Stimulated activated CD8-positive, alpha-beta memory T cell treated with anti-CD3 and anti-CD28 coated beads, Interleukin-4, amount 100 ng/mL, for 1 hour (primary cell): ENCODE results near the gene SLC26A8.
"Not testable (repeated sequence)": the region's sequence is repeated elsewhere in the genome, so short reads cannot be mapped to it uniquely, and the experiment has no call there.

Experiments
- DNase-seq, 2 donors: peaks; one replicate each; pipeline ENCODE4 v3.0.0-alpha.2; 2020; ENCODE audit warnings: low read depth in 2 of 2, low spot score in 1 of 2

SLC26A8 gene

DNA sequence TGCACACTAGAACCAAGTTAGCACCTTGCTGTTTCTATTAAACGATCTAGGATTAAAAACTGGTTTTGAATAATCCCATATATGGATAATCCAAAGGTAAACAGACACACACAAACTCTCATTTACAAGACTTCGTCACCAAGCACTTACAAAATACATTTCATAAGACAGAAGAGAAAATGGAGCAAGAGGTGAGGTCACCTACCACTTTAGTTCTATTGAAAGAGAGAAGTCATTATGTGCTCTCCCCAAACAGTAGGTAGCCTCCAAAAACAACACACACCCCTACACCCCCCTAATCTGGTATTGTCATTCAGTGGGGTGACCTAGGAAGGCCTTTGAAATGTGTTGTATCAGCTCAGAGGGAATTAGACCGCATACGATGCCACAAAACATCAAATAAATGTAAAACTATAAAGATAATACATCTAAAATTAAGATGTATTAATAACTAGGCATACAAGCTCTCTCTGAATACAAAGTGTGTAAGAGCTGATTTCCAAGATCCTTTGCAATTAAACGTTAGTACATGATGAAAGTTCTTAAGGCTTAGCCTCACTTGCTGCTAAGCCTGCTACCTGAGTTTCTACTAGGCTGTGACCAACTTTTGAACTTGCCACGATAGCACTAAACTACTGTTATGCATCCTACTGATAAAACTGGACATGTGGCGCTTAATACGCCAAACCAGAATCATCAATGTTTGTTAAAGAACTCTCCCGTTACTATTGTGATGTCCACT, 105.2 kb downstream of the SLC26A8 start:
- no peak for DNase-seq

DNA sequence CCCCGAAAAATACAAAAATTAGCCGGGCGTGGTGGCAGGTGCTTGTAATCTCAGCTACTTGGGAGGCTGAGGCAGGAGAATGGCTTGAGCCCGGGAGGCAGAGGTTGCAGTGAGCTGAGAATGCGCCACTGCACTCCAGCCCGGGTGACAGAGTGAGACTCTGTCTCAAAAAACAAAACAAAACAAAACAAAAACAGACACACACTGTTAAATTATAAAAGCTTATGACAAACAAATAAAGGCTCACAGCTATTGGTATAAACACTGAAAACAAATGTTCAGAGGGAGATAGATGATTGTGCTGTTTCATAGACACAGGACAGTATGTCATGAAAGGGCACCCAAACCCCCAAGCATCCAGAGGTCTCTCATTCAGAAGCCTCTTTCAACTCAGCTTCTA, 107.5 kb downstream of the SLC26A8 start:
- DNase-seq = not testable (repeated sequence)

DNA sequence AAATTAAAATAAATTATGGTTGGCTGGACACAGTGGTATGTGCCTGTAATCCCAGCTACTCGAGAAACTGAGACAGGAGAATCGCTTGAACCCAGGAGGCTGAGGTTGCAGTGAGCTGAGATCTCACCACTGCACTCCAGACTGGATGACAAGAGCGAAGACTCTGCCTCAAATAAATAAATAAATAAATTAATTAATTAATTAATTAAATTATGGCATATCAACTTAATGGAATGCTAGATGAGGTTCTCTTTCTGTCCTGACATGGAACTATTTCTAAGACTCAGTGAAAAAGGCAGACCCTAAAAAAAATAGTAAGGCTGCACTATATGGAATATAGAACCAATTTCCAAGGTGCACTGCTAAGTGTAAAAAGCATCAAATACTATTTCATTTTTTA, 108.4 kb downstream of the SLC26A8 start:
- no peak for DNase-seq

DNA sequence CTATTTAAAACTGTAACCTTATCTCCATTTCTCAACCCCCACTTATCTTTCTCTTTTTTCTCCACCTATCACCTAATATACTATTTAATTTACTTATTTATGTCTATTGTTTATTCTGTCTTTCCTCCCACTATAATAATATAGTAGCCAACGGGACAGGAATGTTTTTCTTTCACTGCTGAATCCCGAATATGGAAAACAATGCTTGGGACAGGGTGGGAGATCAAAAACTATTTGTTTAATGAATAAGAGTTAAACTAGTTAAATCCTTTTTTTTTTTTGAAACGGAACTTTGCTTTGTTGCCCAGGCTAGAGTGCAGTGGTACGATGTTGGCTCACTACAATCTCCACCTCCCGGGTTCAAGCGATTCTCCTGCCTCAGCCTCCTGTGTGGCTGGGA, 109.9 kb downstream of the SLC26A8 start:
- DNase-seq = no peak

DNA sequence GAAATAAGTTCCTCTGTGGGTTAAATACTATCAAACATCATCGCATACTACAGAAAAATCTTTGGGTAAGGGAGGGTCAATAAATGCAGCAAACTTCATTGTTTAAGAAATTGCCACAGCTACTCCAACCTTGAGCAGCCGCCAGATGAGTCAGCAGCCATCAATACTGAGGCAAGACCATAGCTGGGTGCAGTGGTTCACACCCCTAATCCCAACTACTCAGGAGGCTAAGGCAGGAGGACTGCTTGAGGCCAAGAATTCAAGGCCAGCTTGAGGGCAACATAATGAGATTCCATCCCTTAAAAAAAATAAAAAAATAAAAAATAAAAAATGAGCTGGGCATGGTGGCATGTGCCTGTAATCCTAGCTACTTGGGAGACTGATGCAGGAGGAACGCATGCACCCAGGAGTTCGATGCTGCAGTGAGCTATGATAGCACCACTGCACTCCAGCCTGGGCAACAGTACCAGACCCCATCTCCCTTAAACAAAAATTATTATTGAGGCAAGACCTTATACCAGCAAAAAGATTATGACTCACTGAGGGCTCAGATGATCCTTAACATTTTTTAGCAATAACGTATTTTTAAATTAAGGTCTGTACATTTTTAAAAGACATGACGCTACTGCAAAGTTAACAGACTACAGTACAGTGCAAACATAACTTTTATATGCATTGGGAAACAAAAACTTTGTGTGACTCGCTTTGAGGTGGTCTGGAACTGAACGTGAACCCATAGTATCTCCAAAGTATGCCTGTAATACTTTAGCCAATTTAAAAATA, 112.4 kb downstream of the SLC26A8 start:
- DNase-seq = no peak

DNA sequence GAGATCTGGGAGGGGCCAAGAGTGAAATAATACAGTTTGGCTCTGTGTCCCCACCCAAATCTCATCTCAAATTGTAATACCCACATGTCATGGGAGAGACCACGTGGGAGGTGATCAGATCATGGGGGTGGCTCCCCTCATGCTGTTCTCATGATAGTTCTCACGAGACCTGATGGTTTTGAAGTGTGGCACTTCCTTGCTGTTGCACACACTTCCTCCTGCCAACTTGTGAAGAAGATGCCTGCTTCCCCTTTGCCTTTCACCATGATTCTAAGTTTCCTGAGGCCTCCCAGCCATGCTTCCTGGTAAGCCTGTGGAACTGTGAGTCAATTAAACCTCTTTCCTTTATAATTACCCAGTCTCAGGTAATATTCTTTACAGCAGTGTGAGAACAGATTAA, 114.9 kb downstream of the SLC26A8 start:
- DNase-seq = not testable (repeated sequence)

DNA sequence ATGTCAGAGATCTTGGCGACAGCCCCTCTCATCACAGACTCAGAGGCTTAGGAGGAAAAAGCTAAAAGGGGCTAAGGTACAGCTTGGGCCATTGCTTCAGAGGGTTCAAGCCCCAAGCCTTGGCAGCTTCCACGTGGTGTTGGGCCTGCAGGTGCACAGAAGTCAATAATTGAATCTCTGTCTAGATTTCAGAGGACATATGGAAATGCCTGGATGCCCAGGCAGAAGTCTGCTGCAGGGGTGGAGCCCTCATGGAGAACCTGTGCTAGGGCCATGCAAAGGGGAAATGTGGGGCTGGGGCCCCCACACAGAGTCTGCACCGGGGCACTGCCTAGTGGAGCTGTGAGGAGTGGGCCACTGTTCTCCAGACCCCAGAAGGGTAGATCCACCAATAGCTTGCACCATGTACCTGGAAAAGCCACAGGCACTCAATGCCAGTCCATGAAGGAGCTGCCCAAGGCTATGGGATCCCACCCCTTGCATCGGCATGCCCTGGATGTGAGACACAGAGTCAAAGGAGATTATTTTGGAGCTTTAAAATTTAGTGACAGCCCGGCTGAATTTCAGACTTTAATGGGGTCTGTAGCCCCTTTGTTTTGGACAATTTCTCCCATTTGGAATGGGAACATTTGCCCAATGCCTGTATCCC, 115.6 kb downstream of the SLC26A8 start:
- DNase-seq = not testable (repeated sequence)

DNA sequence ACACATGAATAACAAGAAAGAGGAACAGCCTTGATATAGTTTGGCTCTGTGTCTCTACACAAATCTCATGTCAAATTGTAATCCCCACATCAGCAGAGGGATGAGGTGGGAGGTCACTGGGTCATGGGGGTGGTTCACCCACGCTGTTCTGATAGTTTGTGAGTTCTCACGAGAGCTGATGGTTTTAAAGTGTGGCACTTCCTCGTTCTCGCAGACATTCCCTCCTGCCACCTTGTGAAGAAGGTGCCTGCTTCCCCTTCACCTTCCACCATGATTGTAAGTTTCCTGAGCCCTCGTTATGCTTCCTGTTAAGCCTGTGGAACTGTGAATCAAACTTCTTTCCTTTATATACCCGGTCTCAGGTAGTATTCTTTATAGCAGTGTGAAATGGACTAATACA, 116.7 kb downstream of the SLC26A8 start:
- no peak for DNase-seq

DNA sequence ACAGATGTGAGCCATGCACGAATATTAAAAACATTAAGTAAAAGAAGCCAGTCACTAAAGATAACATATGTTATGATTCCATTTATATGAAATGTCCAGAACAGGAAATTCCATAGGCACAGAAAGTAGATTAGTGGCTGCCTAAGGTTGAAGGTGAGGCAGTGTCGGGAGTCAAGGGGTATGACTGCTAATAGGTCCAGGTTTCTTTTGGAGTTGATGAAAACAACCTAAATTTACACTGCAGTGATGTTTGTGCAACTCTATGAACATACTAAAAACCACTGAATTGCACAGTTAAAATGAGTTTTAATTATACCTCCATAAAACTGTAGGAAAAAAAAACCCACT, 118.0 kb downstream of the SLC26A8 start:
- no peak for DNase-seq

DNA sequence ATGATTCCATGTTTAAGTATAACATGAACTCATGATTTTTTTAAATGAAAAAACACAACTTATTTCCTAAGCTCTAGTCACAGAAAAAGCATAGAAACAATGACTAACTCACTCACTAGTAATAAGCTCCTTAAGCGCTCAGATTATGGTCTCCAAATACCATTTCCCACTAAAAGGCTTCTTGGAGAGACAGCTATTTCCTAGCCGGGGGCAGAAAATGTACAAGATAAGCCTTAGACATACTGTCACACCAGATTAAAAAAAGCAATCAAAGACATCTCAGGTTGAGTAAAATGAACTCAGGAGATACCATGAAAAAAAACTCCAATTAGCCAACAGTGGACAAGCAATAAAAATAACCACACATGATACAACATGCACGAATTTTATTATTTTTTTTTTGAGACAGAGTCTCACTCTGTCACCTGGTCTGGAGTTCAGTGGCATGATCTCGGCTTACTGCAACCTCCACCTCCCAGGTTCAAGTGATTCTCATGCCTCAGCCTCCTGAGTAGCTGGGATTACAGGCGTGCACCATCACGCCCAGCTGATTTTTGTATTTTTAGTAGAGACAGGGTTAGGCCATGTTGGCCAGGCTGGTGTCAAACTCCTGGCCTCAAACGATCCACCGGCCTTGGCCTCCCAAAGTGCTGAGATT, 118.5 kb downstream of the SLC26A8 start:
- no peak for DNase-seq

DNA sequence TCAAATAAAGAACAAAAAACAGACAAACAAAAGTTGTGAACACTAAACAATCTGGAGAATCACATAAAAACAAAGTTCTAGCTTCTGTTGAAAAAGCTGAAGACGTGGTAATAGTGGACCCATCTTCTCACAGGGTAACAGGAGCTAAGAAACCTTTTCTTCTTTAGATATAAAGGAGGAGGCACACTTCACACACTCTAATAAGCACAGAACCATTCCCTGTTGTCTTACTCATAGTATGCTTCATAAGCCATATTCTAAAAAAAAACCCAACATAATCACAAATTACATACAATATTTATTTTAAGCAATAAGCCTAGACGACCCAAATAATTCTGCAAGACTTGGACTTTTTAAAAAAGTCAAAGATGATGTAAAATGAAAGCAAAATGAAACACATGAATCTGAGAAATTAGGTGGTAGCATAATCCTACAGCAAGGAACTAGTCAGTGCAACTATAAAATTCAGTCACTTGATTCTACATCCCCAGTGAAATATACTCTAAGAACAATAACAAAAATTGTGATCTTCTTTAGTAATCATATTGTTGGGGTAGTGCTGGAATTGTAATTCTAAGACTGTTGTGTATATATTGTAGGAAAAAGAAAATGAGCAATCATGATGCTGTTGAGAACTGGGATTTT, 119.2 kb downstream of the SLC26A8 start:
- no peak for DNase-seq

DNA sequence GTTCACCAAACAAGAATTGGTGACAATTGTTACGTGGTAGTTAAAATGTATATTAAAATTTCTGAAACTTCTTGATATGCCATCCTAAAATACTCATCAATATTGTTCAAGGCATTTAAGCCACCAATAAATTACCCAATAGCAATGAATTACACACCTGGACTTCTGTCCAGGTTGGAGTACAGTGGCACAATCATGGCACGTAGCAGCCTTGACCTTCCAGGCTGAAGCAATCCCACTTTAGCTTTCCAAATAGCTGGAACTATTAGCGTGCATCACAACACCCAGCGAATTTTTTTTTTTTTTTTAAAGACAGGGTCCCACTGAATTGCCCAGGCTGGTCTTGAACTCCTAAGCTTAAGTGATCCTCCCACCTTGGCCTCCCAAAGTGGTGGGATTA, 120.8 kb downstream of the SLC26A8 start:
- DNase-seq = no peak

DNA sequence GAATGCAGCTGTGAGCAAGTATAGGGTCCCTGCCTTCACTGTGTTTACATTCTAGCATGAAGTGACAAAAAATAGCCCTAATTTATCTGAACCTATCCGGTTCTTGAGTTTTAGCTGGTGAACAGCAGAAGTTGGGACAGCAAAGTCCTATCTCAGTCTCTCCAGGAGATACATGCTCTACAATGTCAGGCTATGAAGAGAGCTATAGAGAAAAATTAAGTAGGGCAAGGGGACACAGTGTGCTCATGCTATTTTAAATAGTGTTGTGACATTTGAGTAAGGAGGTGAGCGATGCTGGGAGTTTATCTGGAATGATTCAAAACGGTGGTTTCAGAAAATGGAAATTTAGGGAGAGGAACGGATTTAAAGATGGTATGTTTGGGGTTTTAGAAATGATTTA, 124.0 kb downstream of the SLC26A8 start:
- DNase-seq = no peak

DNA sequence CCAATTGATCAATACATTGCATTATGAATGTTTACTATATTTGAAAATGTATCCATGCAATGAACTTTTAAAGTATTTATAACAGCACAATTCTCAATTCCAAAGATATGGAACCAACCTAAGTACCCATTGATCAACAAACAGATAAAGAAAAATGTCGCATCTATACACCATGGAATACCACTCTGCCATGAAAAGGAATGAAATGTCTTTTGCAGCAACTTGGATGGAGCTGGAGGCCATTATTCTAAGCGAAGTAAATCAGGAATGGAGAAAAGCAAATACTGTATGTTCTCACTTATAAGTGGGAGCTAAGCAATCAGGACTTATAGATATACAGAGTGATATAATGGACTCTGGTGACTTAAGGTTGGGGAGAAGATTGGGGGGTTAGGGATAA, 126.4 kb downstream of the SLC26A8 start:
- no peak for DNase-seq

DNA sequence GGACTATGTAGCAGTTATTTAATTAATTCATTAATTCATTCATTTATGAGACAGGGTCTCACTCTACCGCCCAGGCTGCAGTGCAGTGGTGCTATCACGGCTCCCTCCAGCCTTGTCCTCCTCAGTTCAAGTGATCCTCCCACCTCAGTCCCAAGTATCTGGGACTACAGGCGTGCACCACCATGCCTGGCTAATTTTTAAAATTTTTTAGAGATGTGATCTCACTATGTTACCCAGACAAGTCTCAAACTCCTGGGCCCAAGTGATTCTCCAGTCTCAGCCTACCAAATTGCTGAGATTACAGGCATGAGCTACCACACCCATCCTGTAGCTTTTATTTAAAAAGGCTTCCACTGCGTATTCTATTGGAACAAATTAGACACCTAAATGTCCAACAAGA, 127.0 kb downstream of the SLC26A8 start:
- no peak for DNase-seq

DNA sequence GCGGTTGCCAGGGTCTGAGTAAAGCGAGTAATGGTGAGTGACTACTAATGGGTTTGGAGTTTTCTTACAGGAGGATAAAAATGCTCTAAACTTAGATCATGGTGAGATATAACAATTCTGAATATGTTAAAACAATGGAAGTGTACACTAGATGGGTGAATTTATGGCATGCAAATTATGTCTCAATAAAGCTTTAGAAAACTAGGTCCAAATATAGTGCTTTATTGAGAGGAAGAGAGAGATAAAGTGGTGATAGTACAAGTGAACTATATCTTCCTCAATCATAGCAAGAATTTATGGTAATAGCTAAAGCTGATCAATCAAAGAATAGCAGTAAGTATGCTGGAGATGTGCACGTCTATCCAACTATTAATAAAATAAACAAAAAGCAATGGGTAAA, 127.4 kb downstream of the SLC26A8 start:
- no peak for DNase-seq

DNA sequence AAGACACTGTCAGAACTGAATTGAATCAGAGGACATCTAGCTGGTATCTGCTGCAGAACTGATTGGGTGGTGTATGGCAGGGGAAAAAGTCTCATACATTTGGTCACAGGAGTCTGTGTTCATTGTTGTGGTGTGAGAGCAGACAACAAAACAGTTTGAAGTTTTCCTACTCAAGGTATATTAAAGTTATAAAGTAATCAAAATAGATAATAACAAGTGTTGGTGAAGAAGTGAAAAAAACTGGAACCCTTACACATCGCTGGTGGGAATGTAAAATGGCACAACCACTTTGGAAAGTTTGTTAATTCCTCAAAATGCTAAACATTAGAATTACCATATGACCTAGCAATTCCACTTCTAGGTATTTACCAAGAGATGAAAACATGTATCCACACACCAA, 128.2 kb downstream of the SLC26A8 start:
- DNase-seq = no peak

DNA sequence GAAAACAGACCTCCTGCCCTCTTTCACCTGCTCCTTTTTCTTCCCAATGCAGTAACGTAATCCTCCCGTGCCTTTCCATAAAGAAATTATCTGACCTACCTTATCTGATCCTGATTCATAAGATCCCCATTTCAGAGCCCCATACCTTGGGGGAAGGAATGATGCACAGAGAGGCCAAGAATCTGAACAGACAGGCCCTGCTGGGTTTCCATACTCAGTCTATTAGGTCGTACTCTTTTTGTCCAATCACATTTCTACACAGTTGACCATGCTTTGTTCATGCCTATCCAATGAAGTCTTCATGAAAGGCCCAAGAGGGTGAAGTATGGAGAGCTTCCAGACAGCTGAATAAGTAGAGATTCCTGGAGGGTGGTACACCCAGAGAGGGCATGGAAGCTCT, 128.9 kb downstream of the SLC26A8 start:
- DNase-seq = no peak

DNA sequence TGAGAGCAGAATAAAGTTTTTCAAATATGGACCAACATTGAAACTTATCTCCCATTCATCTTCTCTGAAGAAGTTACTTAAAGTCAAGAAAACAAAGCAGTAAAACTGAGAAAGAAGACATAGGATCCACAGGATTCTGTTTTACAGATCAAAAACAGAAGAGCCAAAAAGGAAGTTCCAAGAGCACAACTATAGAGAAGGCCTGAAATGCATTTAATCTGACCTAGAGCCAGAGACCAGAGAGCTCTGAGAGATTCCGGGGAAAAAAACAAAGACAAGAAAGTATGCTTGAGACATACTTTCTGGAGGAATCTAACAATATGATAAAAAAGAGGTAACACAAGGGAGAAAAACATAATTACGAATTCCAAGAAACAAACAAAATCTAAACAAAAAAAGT, 129.7 kb downstream of the SLC26A8 start:
- DNase-seq = no peak
